Mesothelial cell of epicardium (in vitro differentiated cells): ENCODE measurements around the gene PTPRN2. TPM values are rescaled to one million over a fixed set of nuclear protein-coding genes. Genes with fewer than 3 reads are reported as not detected.

Source experiments
- DNase-seq, 2 experiments: peaks; one replicate each; pipeline ENCODE4 v3.0.0; 2021; ENCODE audit warnings: low spot score in 2 of 2; ENCODE audit not compliant: unreplicated experiment in 2 of 2
- H3K27ac Mint-ChIP-seq: 2 replicates; pipeline ENCODE4 v1.8.0; 2021; ENCODE audit warnings: mixed read lengths
- H3K27me3 Mint-ChIP-seq: 2 replicates; pipeline ENCODE4 v1.8.0; 2021; ENCODE audit warnings: low read depth, mixed read lengths
- H3K36me3 Mint-ChIP-seq: 2 replicates; pipeline ENCODE4 v1.8.0; 2021; ENCODE audit warnings: mixed read lengths
- H3K4me1 Mint-ChIP-seq: 2 replicates; pipeline ENCODE4 v1.8.0; 2021; ENCODE audit warnings: mixed read lengths
- H3K4me3 Mint-ChIP-seq: 2 replicates; pipeline ENCODE4 v1.8.0; 2021; ENCODE audit warnings: mild to moderate bottlenecking, moderate library complexity, mixed read lengths
- H3K9me3 Mint-ChIP-seq: 2 replicates; pipeline ENCODE4 v1.8.0; 2021; ENCODE audit warnings: mixed read lengths
- total RNA-seq: library from RNA; stranded (reverse); gene quantifications from 3 replicates; pipeline ENCODE4 v1.2.1, GENCODE V29; 2021
- TF ChIP-seq, protein P1 (sequence below): fragments of 200-600 bp; sonication (generic); IDR thresholded peaks from one replicate; pipeline ENCODE4 v1.5.0; 2021; ENCODE audit warnings: antibody characterized with exemption; ENCODE audit not compliant: unreplicated experiment

PTPRN2 gene
- total RNA-seq, 1 donor from 2014 or later = 2.2 TPM

DNA sequence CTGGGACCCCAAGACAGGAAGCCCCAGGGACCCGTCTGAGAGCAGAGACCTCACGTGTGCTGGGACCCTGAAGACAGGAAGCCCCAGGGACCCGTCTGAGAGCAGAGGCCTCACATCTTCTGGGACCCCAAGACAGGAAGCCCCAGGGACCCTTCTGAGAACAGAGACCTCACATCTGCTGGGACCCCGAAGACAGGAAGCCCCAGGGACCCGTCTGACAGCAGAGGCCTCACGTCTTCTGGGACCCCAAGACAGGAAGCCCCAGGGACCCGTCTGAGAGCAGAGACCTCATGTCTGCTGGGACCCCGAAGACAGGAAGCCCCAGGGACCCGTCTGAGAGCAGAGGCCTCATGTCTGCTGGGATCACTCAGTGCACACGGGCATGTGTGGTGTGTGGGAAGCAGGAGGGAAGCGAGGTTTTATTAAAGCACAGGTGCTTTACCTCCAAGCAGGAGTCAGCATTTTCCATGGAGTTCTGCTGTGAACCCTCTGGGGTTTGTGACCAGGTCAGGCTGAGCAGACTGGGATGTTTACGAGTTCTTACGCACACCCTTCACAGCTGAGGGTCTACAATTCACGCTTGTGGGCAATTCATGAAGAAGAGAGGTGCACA lies 660.2 kb downstream of the PTPRN2 start:
- no peaks in the 10 kb centered on the region for H3K27me3 Mint-ChIP-seq
- no peaks in the 10 kb centered on the region for H3K36me3 Mint-ChIP-seq
- H3K27ac Mint-ChIP-seq = no peak overlapping the region
- no peak overlapping the region for H3K4me3 Mint-ChIP-seq
- no peak for DNase-seq
- no peaks in the 10 kb centered on the region for H3K4me1 Mint-ChIP-seq
- peaks cover 22% of the 10 kb centered on the region for H3K9me3 Mint-ChIP-seq
- TF ChIP-seq, protein P1, sequence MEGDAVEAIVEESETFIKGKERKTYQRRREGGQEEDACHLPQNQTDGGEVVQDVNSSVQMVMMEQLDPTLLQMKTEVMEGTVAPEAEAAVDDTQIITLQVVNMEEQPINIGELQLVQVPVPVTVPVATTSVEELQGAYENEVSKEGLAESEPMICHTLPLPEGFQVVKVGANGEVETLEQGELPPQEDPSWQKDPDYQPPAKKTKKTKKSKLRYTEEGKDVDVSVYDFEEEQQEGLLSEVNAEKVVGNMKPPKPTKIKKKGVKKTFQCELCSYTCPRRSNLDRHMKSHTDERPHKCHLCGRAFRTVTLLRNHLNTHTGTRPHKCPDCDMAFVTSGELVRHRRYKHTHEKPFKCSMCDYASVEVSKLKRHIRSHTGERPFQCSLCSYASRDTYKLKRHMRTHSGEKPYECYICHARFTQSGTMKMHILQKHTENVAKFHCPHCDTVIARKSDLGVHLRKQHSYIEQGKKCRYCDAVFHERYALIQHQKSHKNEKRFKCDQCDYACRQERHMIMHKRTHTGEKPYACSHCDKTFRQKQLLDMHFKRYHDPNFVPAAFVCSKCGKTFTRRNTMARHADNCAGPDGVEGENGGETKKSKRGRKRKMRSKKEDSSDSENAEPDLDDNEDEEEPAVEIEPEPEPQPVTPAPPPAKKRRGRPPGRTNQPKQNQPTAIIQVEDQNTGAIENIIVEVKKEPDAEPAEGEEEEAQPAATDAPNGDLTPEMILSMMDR = no peak

DNA sequence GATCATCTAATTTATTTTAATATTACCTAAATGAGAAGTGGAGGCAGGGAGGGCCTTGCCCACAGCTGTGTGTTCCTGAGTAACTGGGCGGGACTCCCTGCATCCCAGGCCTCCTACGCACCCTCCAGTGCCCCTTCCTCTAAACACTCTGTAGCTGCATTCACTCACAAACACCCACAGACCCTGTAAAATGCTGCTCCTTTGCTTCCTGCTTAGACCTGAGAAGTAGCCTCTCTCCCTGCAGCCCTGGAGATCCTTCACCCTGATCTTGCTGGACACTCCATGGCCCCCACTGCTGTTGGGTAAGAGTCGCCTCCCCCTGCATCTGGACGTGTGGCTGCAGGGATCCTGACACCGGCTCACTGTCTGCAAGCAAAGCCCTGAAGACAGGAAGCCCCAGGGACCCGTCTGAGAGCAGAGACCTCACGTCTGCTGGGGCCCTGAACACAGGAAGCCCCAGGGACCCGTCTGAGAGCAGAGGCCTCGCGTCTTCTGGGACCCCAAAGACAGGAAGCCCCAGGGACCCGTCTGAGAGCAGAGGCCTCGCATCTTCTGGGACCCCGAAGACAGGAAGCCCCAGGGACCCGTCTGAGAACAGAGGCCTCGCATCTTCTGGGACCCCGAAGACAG lies 661.0 kb downstream of the PTPRN2 start:
- Mint-ChIP-seq H3K4me1 (no peaks in the 10 kb centered on the region), H3K4me3 (no peak overlapping the region), H3K36me3 (no peaks in the 10 kb centered on the region), H3K27me3 (no peaks in the 10 kb centered on the region), H3K27ac (no peak overlapping the region), H3K9me3 (peaks cover 14% of the 10 kb centered on the region)
- TF ChIP-seq, protein P1 = no peak
- no peak for DNase-seq

DNA sequence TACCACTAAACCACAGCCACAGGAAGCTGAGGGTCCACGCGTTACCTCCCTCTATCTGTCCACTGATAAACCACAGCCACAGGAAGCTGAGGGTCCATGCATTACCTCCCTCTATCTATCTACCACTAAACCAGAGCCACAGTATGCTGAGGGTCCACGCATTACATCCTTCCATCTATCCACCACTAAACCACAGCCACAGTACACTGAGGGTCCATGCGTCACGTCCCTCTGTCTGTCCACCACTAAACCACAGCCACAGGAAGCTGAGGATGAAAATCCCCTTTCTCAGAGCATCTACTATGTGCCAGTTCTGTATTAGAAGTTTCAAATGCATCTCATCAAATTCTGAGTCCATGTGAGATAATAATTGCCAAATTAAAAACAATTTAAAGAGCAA lies 661.5 kb downstream of the PTPRN2 start:
- Mint-ChIP-seq H3K9me3 (peaks cover 9% of the 10 kb centered on the region), H3K4me1 (no peaks in the 10 kb centered on the region), H3K4me3 (no peak overlapping the region), H3K27me3 (no peaks in the 10 kb centered on the region), H3K27ac (no peak overlapping the region), H3K36me3 (no peaks in the 10 kb centered on the region)
- TF ChIP-seq, protein P1 = no peak
- no peak for DNase-seq

DNA sequence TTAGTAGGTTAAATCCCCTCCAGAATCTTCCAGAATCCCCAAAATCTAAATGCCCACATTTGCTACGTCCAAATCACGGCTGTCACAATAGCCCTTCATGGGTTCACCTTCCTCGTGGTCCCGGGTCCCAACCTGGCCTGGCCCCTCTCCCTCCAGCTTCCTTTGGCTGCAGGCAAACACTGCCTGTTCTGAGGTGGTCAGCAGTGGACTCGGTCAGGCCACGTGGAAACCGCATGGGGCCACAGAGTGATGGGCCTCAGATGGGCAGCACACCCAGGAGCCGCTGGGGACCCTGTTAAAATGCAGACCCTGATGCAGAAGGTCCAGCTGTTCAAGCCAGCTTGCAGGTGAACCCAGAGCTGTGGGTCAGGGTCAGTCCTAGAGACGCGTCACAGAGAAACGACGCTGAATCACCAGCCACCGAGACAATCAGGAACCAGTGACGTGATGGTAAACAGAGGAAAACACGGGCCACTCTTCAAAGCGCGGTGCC lies 662.2 kb downstream of the PTPRN2 start:
- no peak overlapping the region for H3K27ac Mint-ChIP-seq
- no peaks in the 10 kb centered on the region for H3K36me3 Mint-ChIP-seq
- no peak for DNase-seq
- H3K4me1 Mint-ChIP-seq = no peaks in the 10 kb centered on the region
- TF ChIP-seq, protein P1 = no peak
- H3K4me3 Mint-ChIP-seq = no peak overlapping the region
- H3K27me3 Mint-ChIP-seq = no peaks in the 10 kb centered on the region
- H3K9me3 Mint-ChIP-seq = peaks cover 4% of the 10 kb centered on the region

DNA sequence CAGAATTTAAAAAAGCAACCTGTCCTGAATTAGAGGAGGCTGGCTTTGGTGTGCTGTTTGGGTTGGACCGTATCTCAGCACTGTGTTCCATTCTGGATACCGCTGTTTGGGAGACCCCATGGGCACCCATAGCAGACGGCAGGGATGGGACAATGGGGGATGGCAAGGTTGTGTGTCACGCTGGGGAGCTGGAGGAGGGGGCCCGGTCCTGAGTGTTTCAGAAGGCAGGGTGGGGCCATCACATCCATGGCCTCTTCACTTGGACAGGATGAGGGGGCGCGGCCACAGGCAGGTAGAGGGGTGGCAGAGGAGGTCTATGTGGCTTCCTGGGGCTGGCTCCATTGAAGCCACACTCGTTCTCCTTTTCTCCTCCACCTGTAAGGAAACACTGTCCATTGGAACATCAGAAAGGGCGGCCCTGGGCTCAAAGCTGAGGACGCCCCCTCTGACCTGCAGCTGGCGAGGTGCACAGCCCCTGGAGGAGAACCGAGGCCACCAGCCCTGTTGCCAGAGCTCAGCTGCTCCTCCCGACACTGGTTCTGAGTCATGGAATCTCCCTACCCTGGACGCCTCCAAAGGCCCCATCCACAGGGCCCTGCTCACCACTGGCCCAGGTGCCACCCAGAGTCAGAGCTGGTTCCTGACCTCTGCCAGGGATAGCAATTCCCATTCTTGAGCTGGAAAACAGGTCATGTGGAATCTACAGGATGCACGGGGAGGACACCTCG lies 663.6 kb downstream of the PTPRN2 start:
- Mint-ChIP-seq H3K27me3 (no peaks in the 10 kb centered on the region), H3K36me3 (no peaks in the 10 kb centered on the region), H3K9me3 (peaks cover 3% of the 10 kb centered on the region), H3K4me3 (no peak overlapping the region), H3K4me1 (no peaks in the 10 kb centered on the region), H3K27ac (no peak overlapping the region)
- TF ChIP-seq, protein P1 = no peak
- DNase-seq = no peak
